Measurements from ENCODE around the gene UBE2J2.
A peak's percentile ranks its signal among the peaks of the same experiment; 100 is the strongest.

Gene UBE2J2

DNA sequence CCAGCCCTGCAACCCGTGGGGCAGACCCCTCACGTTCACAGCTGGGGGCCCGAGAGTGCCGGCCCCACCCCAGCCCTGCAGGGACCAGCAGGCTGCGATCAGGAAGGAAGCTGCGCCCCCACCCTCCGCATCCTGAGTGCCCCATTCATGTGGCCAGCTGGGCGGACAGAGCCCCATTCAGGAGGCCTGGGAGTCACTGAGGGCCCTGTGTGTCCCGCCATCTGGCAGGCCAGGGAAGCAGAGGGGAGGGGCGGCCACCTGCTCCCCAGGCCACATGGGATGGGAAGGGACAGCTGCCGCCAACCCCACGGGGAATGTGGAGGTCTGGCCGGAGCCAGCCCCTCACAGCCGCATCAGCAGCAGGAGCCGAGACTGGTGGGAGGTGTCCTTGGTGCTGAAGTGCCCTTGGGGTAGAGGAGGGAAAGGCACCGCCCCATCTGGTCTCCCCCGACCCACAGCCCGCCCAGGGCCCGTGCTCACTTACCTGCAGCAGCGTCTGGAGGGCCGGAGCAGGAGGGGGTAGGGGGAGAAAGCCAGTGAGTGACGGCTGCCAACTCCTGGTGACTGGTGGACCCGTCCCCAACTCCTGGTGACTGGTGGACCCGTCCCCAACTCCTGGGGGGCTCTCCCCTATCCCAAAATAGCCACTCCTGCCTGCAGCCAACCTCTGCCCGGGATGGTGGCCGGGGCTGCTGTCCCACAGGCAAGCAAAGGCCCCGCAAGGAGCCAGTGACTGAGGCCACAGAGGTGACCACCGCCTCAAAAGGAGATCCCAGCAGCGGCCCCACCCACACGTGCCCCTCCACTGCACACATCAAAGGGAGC, 25.4 kb upstream of the UBE2J2 start:
- Histone ChIP-seq H3K27me3 (no peaks in the 10 kb centered on the region), H3K36me3 (peaks cover 61% of the 10 kb centered on the region), H3K4me3 (ENCODE audit: low read depth, low read length) (no peak overlapping the region), H3K4me1 (peaks cover 16% of the 10 kb centered on the region), H3K9me3 (no peaks in the 10 kb centered on the region)
- TF ChIP-seq, protein P1, sequence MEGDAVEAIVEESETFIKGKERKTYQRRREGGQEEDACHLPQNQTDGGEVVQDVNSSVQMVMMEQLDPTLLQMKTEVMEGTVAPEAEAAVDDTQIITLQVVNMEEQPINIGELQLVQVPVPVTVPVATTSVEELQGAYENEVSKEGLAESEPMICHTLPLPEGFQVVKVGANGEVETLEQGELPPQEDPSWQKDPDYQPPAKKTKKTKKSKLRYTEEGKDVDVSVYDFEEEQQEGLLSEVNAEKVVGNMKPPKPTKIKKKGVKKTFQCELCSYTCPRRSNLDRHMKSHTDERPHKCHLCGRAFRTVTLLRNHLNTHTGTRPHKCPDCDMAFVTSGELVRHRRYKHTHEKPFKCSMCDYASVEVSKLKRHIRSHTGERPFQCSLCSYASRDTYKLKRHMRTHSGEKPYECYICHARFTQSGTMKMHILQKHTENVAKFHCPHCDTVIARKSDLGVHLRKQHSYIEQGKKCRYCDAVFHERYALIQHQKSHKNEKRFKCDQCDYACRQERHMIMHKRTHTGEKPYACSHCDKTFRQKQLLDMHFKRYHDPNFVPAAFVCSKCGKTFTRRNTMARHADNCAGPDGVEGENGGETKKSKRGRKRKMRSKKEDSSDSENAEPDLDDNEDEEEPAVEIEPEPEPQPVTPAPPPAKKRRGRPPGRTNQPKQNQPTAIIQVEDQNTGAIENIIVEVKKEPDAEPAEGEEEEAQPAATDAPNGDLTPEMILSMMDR (IDR thresholded peaks at IDR 0.05; ENCODE audit: low read depth, low read length) = no peak
- DNase-seq = peak; percentile 88

DNA sequence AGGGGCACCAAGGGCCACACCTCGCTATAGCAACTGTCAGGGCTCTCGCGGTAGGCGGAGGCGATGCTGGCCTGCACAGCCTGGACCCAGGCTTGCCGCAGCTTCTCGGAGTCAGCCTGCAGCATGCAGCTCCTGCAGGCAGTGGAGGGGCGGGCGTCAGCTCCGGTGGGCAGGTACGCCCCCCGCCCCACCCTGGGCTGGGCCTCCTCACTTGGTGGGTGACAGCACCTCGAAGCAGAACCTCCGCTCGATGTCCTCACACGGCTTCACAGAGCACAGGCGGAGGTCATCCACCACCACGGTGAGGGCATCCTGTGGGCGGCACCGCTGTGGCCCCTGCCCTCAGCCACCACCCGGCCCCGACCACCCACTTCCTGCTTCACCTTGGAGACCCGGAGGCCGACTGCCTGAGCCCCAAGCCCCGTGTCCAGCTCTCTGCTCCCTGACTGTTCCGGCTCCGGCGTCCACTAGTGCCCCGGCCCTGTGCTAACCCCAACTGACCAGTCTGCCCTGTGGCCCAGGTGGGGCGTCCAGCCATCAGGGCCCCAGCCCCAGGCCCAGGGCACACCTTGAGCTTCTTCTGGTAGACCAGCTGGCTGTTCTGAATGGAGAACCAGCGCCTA, 24.3 kb upstream of the UBE2J2 start:
- no peak for DNase-seq
- Histone ChIP-seq H3K36me3 (peaks cover 68% of the 10 kb centered on the region), H3K4me1 (peaks cover 11% of the 10 kb centered on the region), H3K4me3 (ENCODE audit: low read depth, low read length) (no peak overlapping the region), H3K9me3 (no peaks in the 10 kb centered on the region), H3K27me3 (no peaks in the 10 kb centered on the region)
- TF ChIP-seq, protein P1 (IDR thresholded peaks at IDR 0.05; ENCODE audit: low read depth, low read length) = no peak

DNA sequence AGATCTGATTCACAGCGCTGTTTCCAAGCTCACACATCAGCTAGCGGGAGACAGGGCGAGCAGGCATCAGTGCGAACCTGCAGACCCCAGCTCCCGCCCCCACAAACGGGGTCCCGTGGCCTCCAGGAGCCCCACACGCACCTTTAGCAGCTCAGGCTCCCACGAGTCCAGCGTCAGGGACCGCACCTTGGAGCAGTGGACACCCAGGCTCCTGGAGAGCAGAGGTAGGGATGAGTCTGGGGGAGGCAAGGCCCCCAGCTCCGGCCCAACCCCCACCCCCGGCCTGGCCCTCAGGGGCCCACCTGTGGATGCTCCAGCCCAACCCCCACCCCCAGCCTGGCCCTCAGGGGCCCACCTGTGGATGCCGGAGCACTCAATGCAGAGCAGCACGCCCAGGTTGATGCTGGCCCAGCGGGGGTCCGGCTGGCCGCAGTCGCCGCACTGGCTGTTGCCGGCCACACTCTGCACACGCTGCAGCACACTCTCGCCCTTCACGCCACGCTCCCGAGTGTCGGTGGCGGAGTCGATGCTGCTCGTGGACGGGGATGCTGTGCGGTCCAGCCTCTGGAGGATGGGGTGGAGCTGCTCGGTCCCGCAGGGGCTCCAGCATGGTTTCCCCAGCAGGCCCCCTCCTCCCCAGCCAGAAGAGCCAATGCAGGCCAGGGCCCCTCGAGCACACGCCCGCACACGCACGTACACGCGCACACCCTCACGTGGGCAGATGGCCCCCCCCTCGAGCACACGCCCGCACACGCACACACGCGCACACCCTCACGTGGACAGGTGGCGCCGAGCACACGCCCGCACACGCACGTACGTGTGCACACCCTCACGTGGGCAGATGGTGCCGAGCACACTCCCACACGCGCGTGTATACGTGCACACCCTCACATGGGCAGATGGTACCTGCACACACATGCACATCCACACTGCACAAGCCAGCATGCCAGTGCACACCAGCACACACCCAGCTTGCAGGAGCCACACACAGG, 22.7 kb upstream of the UBE2J2 start:
- Histone ChIP-seq H3K4me3 (ENCODE audit: low read depth, low read length) (no peak overlapping the region), H3K4me1 (peaks cover 17% of the 10 kb centered on the region), H3K9me3 (no peaks in the 10 kb centered on the region), H3K36me3 (peaks cover 63% of the 10 kb centered on the region), H3K27me3 (no peaks in the 10 kb centered on the region)
- no peak for DNase-seq
- TF ChIP-seq, protein P1 (IDR thresholded peaks at IDR 0.05; ENCODE audit: low read depth, low read length) = no peak

DNA sequence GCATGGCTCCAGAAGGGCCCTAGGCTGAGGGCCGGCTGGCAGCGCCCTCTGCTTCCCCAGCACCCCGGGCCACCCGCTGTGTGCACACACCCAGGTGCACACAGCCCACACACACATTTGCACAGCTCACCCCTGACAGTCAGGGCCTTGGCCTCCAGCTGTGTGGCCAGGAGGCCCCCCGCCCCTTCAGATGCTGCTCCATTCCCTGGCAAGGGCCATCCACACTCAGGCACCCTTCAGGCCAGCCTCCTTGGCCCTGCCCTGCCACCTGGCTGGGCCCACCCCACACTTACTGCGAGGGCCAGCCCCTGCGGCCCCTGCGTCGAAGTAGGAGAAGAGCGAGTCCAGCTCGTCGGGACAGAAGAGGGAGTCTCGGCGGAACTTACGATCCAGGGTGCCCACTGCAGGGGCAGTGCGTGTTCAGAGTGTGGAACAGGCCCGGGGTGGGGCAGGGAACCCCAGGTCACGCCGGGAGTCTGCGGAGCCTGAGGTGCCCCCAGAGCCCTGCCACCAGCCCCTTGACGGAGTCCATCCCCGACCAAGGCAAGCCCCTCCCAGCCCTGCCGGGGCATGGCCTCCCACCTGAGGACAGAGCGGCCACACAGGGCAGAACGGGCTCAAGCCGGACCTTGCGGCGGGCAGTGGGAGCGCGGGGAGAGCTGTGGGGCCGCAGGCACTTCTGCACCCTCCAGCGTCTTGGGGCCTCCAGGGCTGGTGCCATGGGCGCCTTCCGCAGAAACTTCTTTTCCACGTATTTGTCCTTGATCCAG, 21.7 kb upstream of the UBE2J2 start:
- Histone ChIP-seq H3K4me3 (ENCODE audit: low read depth, low read length) (no peak overlapping the region), H3K4me1 (peaks cover 28% of the 10 kb centered on the region), H3K27me3 (peaks cover 3% of the 10 kb centered on the region; the same call in 1 of the 2 replicates), H3K36me3 (peaks cover 57% of the 10 kb centered on the region), H3K9me3 (no peaks in the 10 kb centered on the region)
- TF ChIP-seq, protein P1 (IDR thresholded peaks at IDR 0.05; ENCODE audit: low read depth, low read length) = no peak
- DNase-seq = no peak

DNA sequence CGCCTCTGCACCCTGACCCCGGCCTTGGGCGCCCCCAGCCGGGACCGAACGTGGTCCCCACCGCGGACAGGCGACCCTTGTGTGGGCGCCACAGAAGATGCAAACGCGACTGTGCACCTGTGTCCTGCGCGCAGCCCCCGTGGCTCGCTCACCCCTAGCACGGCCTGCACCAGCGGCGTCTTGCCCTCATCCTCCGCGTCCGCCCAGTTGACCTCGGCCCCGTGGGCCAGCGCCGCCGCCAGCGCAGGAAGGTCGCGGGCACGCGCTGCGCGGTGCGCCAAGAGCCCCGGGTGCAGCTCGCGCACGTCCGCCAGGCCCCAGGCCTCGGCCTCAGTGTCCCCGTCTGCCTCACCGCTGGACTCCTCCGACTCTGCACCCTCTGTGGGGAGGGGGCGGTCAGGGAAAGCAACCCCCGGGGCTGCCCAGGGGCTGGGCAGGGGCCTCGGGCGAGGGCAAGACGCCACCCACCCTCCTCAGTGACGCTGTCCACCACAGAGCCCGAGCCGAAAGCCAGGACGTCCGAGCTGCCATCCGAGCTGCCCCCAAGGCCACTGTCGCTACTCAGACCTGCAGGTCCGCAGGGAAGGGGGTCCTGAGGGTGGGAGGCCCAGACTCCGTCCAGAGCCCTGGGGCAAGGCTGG, 20.7 kb upstream of the UBE2J2 start:
- DNase-seq = no peak
- no peak overlapping the region for H3K4me3 ChIP-seq (ENCODE audit: low read depth, low read length)
- H3K4me1 ChIP-seq = peaks cover 26% of the 10 kb centered on the region
- peaks cover 50% of the 10 kb centered on the region for H3K36me3 ChIP-seq
- TF ChIP-seq, protein P1 (IDR thresholded peaks at IDR 0.05; ENCODE audit: low read depth, low read length) = no peak
- peaks cover 5% of the 10 kb centered on the region; the same call in 1 of the 2 replicates for H3K27me3 ChIP-seq
- H3K9me3 ChIP-seq = no peaks in the 10 kb centered on the region

Data from BE2C (cell line).